HCT116 (cell line): Measurements from ENCODE around the gene IL17REL. TPM values are rescaled to one million over a fixed set of nuclear protein-coding genes. Genes with fewer than 3 reads are reported as not detected.
A peak's percentile ranks its signal among the peaks of the same experiment; 100 is the strongest.
"Not testable (repeated sequence)": the region's sequence is repeated elsewhere in the genome, so short reads cannot be mapped to it uniquely, and the experiment has no call there.

ENCODE experiments used
- ATAC-seq: fragments of 200-7000 bp; cut with Tn5 transposase; 2 replicates; pipeline ENCODE4 v1.9.1; 2020; ENCODE audit warnings: mild to moderate bottlenecking, moderate library complexity
- BruUV-seq: library from RNA; stranded (reverse); fragments of 400-500 nt; replicated peaks from 2 replicates; lab custom pipeline; 2021; lab: Mats Ljungman, UMichigan
- CTCF ChIA-PET: fragments of 300-600 bp; sonication (Branson Sonifier 250); formaldehyde crosslinking; loops from one replicate; lab custom pipeline; 2021; ENCODE audit warnings: antibody characterized with exemption; lab: Charles Lee
- POLR2A ChIA-PET: fragments of 300-600, 350-600 bp; sonication (Branson Sonifier 250); formaldehyde crosslinking; loops from one replicate; lab custom pipeline; 2021; ENCODE audit warnings: antibody characterized with exemption; lab: Charles Lee
- RAD21 ChIA-PET, 2 experiments: fragments of 300-600 bp; sonication (Branson Sonifier 250); formaldehyde crosslinking; loops; one replicate each; lab custom pipeline; 2023; ENCODE audit warnings: low total read pairs in 2 of 2; ENCODE audit not compliant: uncharacterized antibody in 2 of 2, unreplicated experiment in 2 of 2, low non-redundant PET in 1 of 2; lab: Charles Lee
- DNase-seq: peaks from one replicate; pipeline ENCODE4 v3.0.0-alpha.2; 2010; ENCODE audit warnings: low read depth, low spot score
- H2AFZ ChIP-seq: fragments of 200-600 bp; shearing (Covaris generic), sonication (generic); 2 replicates; pipeline ENCODE4 v1.6.1; 2017; ENCODE audit warnings: low read depth, mixed run types, mixed read lengths, antibody characterized with exemption, low read length; ENCODE audit not compliant: poor library complexity, severe bottlenecking
- H3K27ac ChIP-seq: 2 replicates; pipeline ENCODE4 v1.5.1; 2012; ENCODE audit warnings: low read depth, low read length
- H3K27me3 ChIP-seq: fragments of 200-600 bp; sonication (generic); 2 replicates; pipeline ENCODE4 v1.6.1; 2016; ENCODE audit warnings: mixed run types, low read length, mixed read lengths; ENCODE audit not compliant: insufficient read depth
- H3K36me3 ChIP-seq, 2 experiments: fragments of 200-500 bp in 1 of 2; fragments of 200-600 bp in 1 of 2; sonication (Bioruptor generic) in 1 of 2; sonication (generic) in 1 of 2; 2 replicates each; pipeline versions ENCODE4 v1.5.1 to v1.6.1; 2014 to 2016; ENCODE audit warnings: low read length in 2 of 2, inconsistent platforms in 1 of 2, mixed read lengths in 1 of 2, mixed run types in 1 of 2; ENCODE audit not compliant: insufficient read depth in 2 of 2, control insufficient read depth in 1 of 2
- H3K4me1 ChIP-seq, 2 experiments: fragments of 200-600 bp in 1 of 2; sonication (generic) in 1 of 2; 2 replicates each; pipeline versions ENCODE4 v1.5.1 to v1.6.1; 2012 to 2017; ENCODE audit warnings: low read length in 2 of 2, inconsistent platforms in 1 of 2, mild to moderate bottlenecking in 1 of 2, mixed read lengths in 1 of 2, mixed run types in 1 of 2, moderate library complexity in 1 of 2; ENCODE audit not compliant: insufficient read depth in 2 of 2, control insufficient read depth in 1 of 2
- H3K4me2 ChIP-seq: fragments of 200-600 bp; sonication (generic); 2 replicates; pipeline ENCODE4 v1.6.1; 2017; ENCODE audit warnings: mixed run types, low read length, mixed read lengths
- H3K4me3 ChIP-seq, 2 experiments: fragments of 200-600 bp in 1 of 2; sonication (generic) in 1 of 2; replicated peaks in 1 of 2; 2 replicates each; pipeline ENCODE4 v1.5.1; 2011 to 2016; ENCODE audit warnings: low read length in 2 of 2, control low read depth in 1 of 2, low read depth in 1 of 2, mild to moderate bottlenecking in 1 of 2, mixed read lengths in 1 of 2, mixed run types in 1 of 2
- H3K79me2 ChIP-seq: fragments of 200-600 bp; sonication (generic); 2 replicates; pipeline ENCODE4 v1.6.1; 2017; ENCODE audit warnings: mild to moderate bottlenecking, mixed run types, low read length, moderate library complexity, mixed read lengths; ENCODE audit not compliant: insufficient read depth
- H3K9ac ChIP-seq: fragments of 200-600 bp; sonication (generic); 2 replicates; pipeline ENCODE4 v1.6.1; 2016; ENCODE audit warnings: low read length, mixed read lengths
- H3K9me2 ChIP-seq: fragments of 200-600 bp; sonication (generic), shearing (Covaris generic); 2 replicates; pipeline ENCODE4 v1.6.1; 2017; ENCODE audit warnings: mixed run types, mild to moderate bottlenecking, moderate library complexity; ENCODE audit not compliant: insufficient read depth
- H3K9me3 ChIP-seq, 2 experiments: fragments of 200-500 bp in 1 of 2; fragments of 200-600 bp in 1 of 2; sonication (Bioruptor generic) in 1 of 2; sonication (generic) in 1 of 2; 2 replicates each; pipeline ENCODE4 v1.6.1; 2014 to 2017; ENCODE audit warnings: low read length in 2 of 2, mixed read lengths in 2 of 2, inconsistent platforms in 1 of 2, low read depth in 1 of 2, mild to moderate bottlenecking in 1 of 2, mixed run types in 1 of 2, moderate library complexity in 1 of 2; ENCODE audit not compliant: control insufficient read depth in 1 of 2, insufficient read depth in 1 of 2
- H4K20me1 ChIP-seq: fragments of 200-600 bp; sonication (generic), shearing (Covaris generic); 2 replicates; pipeline ENCODE4 v1.6.1; 2017; ENCODE audit warnings: mixed run types, mild to moderate bottlenecking, moderate library complexity; ENCODE audit not compliant: insufficient read depth
- ATF3 ChIP-seq: IDR thresholded peaks from 2 replicates; pipeline ENCODE4 v1.6.1; 2012
- EZH2phosphoT487 ChIP-seq: fragments of 200-600 bp; IDR thresholded peaks from 2 replicates; pipeline ENCODE4 v1.6.1; 2018; ENCODE audit warnings: antibody characterized with exemption, borderline replicate concordance
- POLR2A ChIP-seq: IDR thresholded peaks from 2 replicates; pipeline ENCODE4 v1.7.0; 2011; ENCODE audit warnings: borderline replicate concordance; ENCODE audit not compliant: insufficient read depth, insufficient read length; ENCODE audit errors: extremely low read depth
- RAD21 ChIP-seq: IDR thresholded peaks from 2 replicates; pipeline ENCODE4 v1.6.1; 2012; ENCODE audit warnings: low read depth, mild to moderate bottlenecking
- REST ChIP-seq: IDR thresholded peaks from 2 replicates; pipeline ENCODE4 v1.6.1; 2012; ENCODE audit warnings: low read depth
- SIN3A ChIP-seq: IDR thresholded peaks from 2 replicates; pipeline ENCODE4 v1.6.1; 2012; ENCODE audit warnings: low read depth
- SP1 ChIP-seq: IDR thresholded peaks from 2 replicates; pipeline ENCODE4 v1.6.1; 2012; ENCODE audit warnings: low read depth
- intact Hi-C: fragments of 100-400 bp; cut with micrococcal nuclease; formaldehyde crosslinking; loops from 2 replicates; pipeline ENCODE4 v1.10.0; 2022
- total RNA-seq: library from RNA; stranded (reverse); gene quantifications from one replicate; pipeline ENCODE4 v1.2.1, GENCODE V29; 2021; ENCODE audit not compliant: unreplicated experiment
- TF ChIP-seq, protein P1 (sequence below): IDR thresholded peaks from 2 replicates; pipeline ENCODE4 v1.6.1; 2011; ENCODE audit warnings: mild to moderate bottlenecking, low read length, moderate library complexity; ENCODE audit not compliant: insufficient replicate concordance; ENCODE audit errors: extremely low read depth

Gene IL17REL
- total RNA-seq, 1 experiment from 2014 or later: not detected

- POLR2A ChIA-PET: interaction anchor here (1.4 kb wide), 1 partner anchor 25 kb away, joined by 3 read pairs; no protein-coding TSS in a partner anchor
- ATAC-seq: no peak
- no peak for DNase-seq
- CTCF ChIA-PET: no interaction called here
- RAD21 ChIA-PET: no interaction called here
- intact Hi-C loops: no loop called here
- H3K4me1 ChIP-seq: peaks cover 33 to 48% of the 10 kb centered on the region in 2 experiments
- H3K9me2 ChIP-seq: no peaks in the 10 kb centered on the region
- H3K27me3 ChIP-seq: no peaks in the 10 kb centered on the region
- no peaks in the 10 kb centered on the region for H4K20me1 ChIP-seq
- no peaks in the 10 kb centered on the region for H3K79me2 ChIP-seq
- H3K4me2 ChIP-seq: no peak overlapping the region
- H3K27ac ChIP-seq: peak overlapping the region; percentile 29; the same call in 1 of the 2 replicates
- H3K9me3 ChIP-seq: no peaks in the 10 kb centered on the region
- no peak for TF ChIP-seq RAD21
- TF ChIP-seq ATF3: no peak
- no peak for TF ChIP-seq POLR2A
- no peak for TF ChIP-seq SP1
- no peak for TF ChIP-seq REST
- TF ChIP-seq EZH2phosphoT487: no peak
- TF ChIP-seq, protein P1, sequence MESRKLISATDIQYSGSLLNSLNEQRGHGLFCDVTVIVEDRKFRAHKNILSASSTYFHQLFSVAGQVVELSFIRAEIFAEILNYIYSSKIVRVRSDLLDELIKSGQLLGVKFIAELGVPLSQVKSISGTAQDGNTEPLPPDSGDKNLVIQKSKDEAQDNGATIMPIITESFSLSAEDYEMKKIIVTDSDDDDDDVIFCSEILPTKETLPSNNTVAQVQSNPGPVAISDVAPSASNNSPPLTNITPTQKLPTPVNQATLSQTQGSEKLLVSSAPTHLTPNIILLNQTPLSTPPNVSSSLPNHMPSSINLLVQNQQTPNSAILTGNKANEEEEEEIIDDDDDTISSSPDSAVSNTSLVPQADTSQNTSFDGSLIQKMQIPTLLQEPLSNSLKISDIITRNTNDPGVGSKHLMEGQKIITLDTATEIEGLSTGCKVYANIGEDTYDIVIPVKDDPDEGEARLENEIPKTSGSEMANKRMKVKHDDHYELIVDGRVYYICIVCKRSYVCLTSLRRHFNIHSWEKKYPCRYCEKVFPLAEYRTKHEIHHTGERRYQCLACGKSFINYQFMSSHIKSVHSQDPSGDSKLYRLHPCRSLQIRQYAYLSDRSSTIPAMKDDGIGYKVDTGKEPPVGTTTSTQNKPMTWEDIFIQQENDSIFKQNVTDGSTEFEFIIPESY: no peak
- TF ChIP-seq SIN3A: no peak
- no peak overlapping the region for H3K4me3 ChIP-seq
- no peaks in the 10 kb centered on the region for H3K36me3 ChIP-seq
- no TSS peak for BruUV-seq
- no peak overlapping the region for H3K9ac ChIP-seq
- H2AFZ ChIP-seq: no peak overlapping the region
These were observed 65.8 kb downstream of the IL17REL start for GRCh38 chr22:49946612-49947295.

DNA sequence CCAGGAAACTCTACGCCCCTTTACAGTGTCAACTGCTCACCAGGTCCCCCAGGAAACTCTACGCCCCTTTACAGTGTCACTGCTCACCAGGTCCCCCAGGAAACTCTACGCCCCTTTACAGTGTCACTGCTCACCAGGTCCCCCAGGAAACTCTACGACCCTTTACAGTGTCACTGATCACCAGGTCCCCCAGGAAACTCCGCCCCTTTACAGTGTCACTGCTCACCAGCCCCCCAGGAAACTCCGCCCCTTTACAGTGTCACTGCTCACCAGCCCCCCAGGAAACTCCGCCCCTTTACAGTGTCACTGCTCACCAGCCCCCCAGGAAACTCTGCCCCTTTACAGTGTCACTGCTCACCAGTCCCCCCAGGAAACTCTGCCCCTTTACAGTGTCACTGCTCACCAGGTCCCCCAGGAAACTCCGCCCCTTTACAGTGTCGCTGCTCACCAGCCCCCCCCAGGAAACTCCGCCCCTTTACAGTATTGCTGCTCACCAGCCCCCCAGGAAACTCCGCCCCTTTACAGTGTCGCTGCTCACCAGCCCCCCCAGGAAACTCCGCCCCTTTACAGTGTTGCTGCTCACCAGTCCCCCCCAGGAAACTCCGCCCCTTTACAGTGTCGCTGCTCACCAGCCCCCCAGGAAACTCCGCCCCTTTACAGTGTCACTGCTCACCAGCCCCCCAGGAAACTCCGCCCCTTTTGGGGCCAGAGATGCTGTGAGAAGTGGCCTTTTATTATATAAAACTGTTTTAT is 67.3 kb downstream of the IL17REL start:
- Histone ChIP-seq H3K4me2 (peak overlapping the region; percentile 40), H3K4me1 (peaks cover 24 to 35% of the 10 kb centered on the region in 2 experiments), H3K27ac (peak overlapping the region; percentile 32), H3K9ac (0 out of 2 replicates have a peak overlapping the region, but pooled peaks have one; percentile 3)
- H3K79me2 ChIP-seq, H3K9me3 ChIP-seq, H4K20me1 ChIP-seq, H3K9me2 ChIP-seq, RAD21 ChIA-PET, H3K27me3 ChIP-seq, H3K36me3 ChIP-seq, CTCF ChIA-PET, ATAC-seq, H2AFZ ChIP-seq, intact Hi-C loops, BruUV-seq, H3K4me3 ChIP-seq: not testable (repeated sequence)
- POLR2A ChIA-PET: interaction anchor here (1.4 kb wide), 1 partner anchor 26 kb away, joined by 3 read pairs; no protein-coding TSS in a partner anchor
- DNase-seq: peak; percentile 60
